C4-2B (cell line): ENCODE results near the gene PRRC2A.

Experiments used
- H3K27ac ChIP-seq: fragments of 450-650 bp; 2 replicates; pipeline ENCODE4 v1.5.1; 2017
- CTCF ChIP-seq: fragments of 450-650 bp; conservative IDR thresholded peaks from 2 replicates; pipeline ENCODE4 v1.5.1; 2017; ENCODE audit warnings: mild to moderate bottlenecking
- ZFX ChIP-seq: fragments of 450-650 bp; IDR thresholded peaks from 2 replicates; pipeline ENCODE4 v1.6.1; 2017

Gene PRRC2A

GRCh38 chr6:31575952-31576685 lies 44.4 kb upstream of the PRRC2A start:
- H3K27ac ChIP-seq = no peak overlapping the region
- no peak for TF ChIP-seq CTCF
- no peak for TF ChIP-seq ZFX

- no peak overlapping the region for H3K27ac ChIP-seq
- TF ChIP-seq ZFX (no peak), CTCF (no peak)
Observed at GRCh38 chr6:31576897-31577578, 43.5 kb upstream of the PRRC2A start.

GRCh38 chr6:31577579-31577966 lies 42.9 kb upstream of the PRRC2A start:
- H3K27ac ChIP-seq = no peak overlapping the region
- TF ChIP-seq CTCF (no peak), ZFX (no peak)

GRCh38 chr6:31578184-31579118 lies 42.1 kb upstream of the PRRC2A start:
- TF ChIP-seq ZFX (no peak), CTCF (no peak)
- H3K27ac ChIP-seq = no peak overlapping the region

GRCh38 chr6:31579119-31579505 lies 41.4 kb upstream of the PRRC2A start:
- H3K27ac ChIP-seq = no peak overlapping the region
- TF ChIP-seq ZFX (no peak), CTCF (no peak)

- TF ChIP-seq ZFX (no peak), CTCF (no peak)
- H3K27ac ChIP-seq = no peak overlapping the region
Observed at GRCh38 chr6:31579546-31580437, 40.7 kb upstream of the PRRC2A start.
